WI38 (cell line): ENCODE data around the gene SLC8A3.

Experiments
- H3K4me3 ChIP-seq: 2 replicates; pipeline ENCODE4 v1.5.1; 2011; ENCODE audit warnings: low read depth, mild to moderate bottlenecking, control low read depth, low read length
- TF ChIP-seq, protein P1 (sequence below): IDR thresholded peaks from 2 replicates; pipeline ENCODE4 v1.5.1; 2012; ENCODE audit warnings: low read depth, mild to moderate bottlenecking, control low read depth, low read length

The SLC8A3 gene

DNA sequence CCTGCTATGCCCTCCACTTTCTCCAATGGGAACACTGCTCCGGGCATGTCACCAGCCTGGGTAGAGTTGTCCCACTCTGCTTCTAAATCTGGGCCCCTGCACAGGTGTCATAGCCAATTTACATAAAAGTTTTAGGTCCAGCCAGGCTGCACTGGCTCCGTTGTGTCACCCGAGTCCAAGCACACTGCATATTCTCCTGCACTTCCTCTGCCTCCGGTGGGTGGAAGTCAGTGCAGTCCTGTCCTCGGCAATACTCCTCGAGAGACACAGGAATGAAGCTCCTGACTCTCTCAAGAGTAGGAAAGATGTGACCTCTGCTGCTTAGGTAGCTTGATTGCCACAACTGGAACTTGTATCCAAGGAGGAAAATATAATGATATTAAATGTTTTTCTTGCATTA lies 15.2 kb downstream of the SLC8A3 start:
- TF ChIP-seq, protein P1, sequence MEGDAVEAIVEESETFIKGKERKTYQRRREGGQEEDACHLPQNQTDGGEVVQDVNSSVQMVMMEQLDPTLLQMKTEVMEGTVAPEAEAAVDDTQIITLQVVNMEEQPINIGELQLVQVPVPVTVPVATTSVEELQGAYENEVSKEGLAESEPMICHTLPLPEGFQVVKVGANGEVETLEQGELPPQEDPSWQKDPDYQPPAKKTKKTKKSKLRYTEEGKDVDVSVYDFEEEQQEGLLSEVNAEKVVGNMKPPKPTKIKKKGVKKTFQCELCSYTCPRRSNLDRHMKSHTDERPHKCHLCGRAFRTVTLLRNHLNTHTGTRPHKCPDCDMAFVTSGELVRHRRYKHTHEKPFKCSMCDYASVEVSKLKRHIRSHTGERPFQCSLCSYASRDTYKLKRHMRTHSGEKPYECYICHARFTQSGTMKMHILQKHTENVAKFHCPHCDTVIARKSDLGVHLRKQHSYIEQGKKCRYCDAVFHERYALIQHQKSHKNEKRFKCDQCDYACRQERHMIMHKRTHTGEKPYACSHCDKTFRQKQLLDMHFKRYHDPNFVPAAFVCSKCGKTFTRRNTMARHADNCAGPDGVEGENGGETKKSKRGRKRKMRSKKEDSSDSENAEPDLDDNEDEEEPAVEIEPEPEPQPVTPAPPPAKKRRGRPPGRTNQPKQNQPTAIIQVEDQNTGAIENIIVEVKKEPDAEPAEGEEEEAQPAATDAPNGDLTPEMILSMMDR, result no peak

DNA sequence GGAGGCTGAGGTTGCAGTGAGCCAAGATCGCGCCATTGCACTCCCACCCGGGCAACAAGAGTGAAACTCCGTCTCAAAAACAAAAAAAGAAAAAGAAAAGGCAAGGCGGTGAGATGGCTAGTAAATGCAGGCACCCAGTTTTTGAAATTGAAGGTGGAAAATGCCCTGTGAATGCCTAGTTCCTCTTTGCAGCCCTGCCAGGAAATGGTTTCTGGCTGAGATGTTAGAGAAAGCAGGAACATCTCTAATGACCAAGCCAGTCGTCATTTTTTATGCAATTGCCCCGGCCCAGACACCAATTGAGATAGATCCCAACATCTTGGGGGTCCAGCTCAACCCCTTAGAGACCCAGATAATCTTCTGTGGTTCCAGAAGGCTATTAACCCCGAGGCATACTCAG lies 17.0 kb downstream of the SLC8A3 start:
- no peak overlapping the region for H3K4me3 ChIP-seq
- TF ChIP-seq, protein P1, result no peak

More for the DNA sequence above, 15.2 kb downstream of the SLC8A3 start:
- H3K4me3 ChIP-seq, result no peak overlapping the region

DNA sequence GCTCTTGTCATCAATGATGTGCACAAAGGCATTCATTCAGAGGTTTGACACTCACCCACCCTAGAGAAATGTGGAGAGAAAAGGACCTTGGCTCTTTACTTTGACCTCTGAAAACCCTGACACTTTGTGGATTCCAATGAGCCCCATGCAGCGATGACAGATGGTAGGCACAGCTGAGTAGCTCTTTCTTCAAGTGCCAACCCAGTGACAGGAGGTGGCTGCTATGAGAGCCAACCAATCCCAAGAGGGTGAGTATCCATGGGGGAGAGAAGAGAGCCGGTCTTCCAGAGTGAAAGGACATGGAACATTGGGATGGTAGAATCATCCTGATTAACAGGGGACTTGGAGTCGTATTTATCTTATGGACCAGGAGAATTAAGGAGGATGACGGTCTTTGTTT lies 17.8 kb downstream of the SLC8A3 start:
- H3K4me3 ChIP-seq, result no peak overlapping the region
- TF ChIP-seq, protein P1, result no peak

DNA sequence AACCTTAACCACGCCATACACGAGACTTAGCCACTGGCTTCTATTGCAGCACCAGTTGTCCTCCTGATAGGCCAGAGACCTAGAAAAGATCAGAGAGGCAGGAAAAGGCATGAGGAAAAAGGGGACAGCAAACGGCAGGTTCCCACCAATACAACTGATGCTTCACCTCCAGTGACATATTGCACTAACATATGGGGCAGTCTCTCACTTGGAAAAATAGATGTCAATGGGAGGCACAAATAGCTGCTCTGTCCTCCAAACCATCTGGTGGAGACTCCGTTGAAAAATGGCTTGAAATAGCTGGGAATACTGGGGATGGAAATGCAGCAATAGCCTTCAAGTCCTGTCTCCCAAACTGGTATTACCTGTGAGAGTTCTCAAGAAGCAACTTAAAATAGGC lies 20.3 kb downstream of the SLC8A3 start:
- H3K4me3 ChIP-seq, result no peak overlapping the region
- TF ChIP-seq, protein P1, result no peak

DNA sequence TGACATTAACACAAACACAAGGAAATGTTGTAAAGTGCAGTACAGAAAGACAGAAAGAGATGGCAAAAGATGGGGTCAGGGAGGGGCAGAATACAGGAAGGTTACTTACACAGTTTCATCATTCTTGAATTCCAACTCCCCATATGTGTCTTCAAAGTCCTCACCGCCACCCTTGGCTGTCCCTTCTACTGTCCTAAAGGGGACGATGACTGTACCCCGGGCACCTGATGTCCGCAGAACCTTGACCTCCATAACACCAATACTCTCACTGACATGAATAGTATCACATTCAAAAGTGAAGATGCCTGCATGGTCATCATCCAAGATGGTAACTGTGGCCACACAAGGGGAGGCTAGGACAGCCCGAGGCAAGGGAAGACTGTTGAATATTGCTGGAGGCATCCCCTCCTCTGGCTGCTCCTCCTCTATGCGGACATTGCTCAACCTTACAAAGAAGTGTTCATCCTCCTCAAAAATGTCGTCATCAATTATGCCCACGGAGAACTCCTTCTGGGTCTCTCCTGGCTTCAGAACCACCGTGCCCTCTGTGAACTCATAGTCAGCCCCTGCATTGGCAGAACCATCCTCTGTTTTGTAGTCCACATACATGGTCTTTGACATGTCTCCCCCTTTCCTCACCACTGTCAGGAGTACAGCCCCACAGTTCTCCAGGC lies 22.1 kb downstream of the SLC8A3 start:
- TF ChIP-seq, protein P1, result no peak
- H3K4me3 ChIP-seq, result no peak overlapping the region

DNA sequence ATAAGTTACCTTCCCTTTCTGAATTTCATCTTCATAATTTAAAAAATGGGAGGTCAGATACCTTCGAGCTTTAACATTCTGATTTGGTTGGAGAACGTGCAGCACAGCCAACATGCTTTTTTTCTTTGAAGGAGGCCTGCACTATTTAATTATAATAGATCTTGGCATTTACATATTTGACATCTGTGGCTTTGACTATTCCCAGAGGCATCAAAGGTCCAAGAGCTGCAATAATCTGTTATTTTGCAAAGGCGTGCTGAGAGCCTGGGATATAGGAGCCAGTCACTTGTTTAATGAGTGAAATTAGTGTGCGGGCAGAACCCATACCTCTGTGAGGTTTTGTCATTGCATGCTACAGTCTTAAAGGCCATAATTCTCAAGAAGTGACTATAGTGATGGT lies 26.4 kb downstream of the SLC8A3 start:
- H3K4me3 ChIP-seq, result no peak overlapping the region
- TF ChIP-seq, protein P1, result no peak

DNA sequence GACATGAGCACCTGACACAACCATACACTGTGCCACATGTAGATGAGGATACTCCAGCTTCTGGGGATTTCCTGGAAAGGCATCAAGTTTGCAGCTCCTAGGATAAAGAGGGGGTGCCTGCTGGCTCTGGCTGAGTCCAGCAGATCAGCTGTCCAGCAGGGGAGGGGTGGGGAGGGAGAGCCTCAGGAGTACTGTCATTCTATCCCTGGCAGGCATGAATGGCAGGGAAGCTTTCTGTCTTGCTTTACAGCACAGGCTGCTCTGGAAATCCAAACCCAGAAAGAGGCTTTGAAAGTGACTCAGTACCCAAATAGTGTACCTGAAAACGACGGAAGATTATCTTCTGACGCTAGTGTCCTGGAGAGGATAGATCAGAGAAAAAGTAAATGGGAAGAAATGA lies 32.2 kb downstream of the SLC8A3 start:
- TF ChIP-seq, protein P1, result no peak
- H3K4me3 ChIP-seq, result no peak overlapping the region
